Brain microvascular endothelial cell (primary cell): Measurements from ENCODE around the gene SLC27A5.
A peak's percentile ranks its signal among the peaks of the same experiment; 100 is the strongest.
"Not testable (repeated sequence)": the region's sequence is repeated elsewhere in the genome, so short reads cannot be mapped to it uniquely, and the experiment has no call there.

Source experiments
- DNase-seq: peaks from one replicate; pipeline ENCODE4 v3.0.0-alpha.2; 2020
- H3K27ac ChIP-seq: fragments of 250-450 bp; sonication (Bioruptor Pico); 2 replicates; pipeline ENCODE4 v1.5.1; 2020; ENCODE audit warnings: mild to moderate bottlenecking, moderate library complexity
- H3K27me3 ChIP-seq: fragments of 250-450 bp; sonication (Bioruptor Pico); replicated peaks from 2 replicates; pipeline ENCODE4 v1.5.1; 2020; ENCODE audit warnings: mild to moderate bottlenecking
- H3K36me3 ChIP-seq: fragments of 250-450 bp; sonication (Bioruptor Pico); replicated peaks from 2 replicates; pipeline ENCODE4 v1.5.1; 2020; ENCODE audit warnings: mild to moderate bottlenecking
- H3K4me3 ChIP-seq: 2 replicates; pipeline ENCODE4 v1.5.1; 2011; ENCODE audit warnings: low read depth, mild to moderate bottlenecking, control low read depth, low read length, moderate library complexity
- in situ Hi-C: cut with HindIII; loops from 2 replicates; pipeline ENCODE4 v1.10.0; 2017; ENCODE audit warnings: low sequenced_read_pairs, low pct_ligation_motif_present
- TF ChIP-seq, protein P1 (sequence below): IDR thresholded peaks from 2 replicates; pipeline ENCODE4 v1.5.1; 2011; ENCODE audit warnings: low read depth, mild to moderate bottlenecking, moderate library complexity, low read length, control low read depth, inconsistent platforms; ENCODE audit errors: missing control alignments

SLC27A5 gene

DNA sequence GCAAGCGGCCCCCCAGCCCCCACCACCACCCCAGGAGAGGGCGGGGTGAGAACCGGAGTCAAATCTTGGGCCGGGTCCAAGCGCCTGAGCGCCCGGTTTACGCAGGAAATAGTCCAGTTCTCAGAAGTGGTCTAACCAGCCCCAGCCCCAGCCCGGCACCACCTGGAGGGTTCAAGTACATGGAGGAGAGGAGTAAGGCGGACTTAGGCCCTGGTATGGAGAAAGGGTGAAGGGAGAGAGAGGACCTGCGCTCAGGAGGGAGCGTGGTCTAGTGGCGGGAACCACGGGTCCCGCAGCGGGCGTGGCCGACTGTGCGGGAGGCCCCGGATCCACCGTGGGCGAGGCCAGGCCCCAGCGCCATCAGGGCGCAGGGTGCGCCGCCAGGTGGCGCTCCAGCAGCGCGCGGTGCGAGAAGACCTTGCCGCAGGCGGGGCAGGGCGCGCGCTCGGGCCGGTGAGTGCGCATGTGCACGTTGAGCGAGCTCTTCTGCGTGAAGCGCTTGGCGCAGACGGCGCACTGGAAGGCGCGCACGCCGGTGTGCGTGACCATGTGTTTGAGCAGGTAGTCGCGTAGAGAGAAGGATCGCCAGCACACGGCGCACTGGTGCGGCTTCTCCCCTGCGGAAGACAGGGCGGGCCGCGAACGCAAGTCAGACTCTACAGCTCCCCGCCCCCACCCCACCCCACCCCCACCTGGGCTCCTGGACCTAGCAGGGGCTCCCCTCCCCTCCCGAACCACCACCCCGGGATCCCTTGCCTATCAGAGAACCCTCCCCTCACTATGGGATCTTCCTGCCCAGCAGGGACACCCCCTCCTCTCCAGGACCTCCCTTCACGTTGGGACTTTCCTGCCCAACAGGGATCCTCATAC, 2.1 kb upstream of the SLC27A5 start:
- H3K27me3 ChIP-seq = no peaks in the 10 kb centered on the region

DNA sequence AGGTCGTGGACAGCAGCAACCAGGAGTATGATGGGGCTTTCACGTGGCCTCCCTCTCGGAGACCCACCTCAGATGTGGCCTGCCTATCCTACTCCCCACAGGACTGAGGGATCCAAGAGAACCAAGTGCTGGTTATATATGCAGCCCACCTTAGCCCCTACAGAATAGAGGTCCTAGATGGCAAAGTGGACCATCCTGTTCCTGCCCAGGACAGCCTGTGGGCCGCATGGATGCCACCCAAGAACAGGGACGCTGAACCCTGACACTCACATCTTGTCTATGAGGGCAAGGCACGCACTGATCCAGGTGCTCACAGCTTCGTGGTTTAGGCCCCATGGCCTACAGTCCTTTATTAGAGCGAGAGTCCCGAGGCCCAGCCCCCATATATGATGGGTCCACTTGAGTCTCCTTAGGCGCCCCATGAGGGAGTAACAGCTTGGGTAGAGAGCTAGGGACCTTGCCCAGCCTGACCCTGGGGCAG, 1.5 kb upstream of the SLC27A5 start:
- Histone ChIP-seq H3K36me3 (peaks cover 15% of the 10 kb centered on the region), H3K27ac (no peak overlapping the region), H3K4me3 (no peak overlapping the region), H3K27me3 (no peaks in the 10 kb centered on the region)
- in situ Hi-C loops = no loop called here
- DNase-seq = no peak
- TF ChIP-seq, protein P1, sequence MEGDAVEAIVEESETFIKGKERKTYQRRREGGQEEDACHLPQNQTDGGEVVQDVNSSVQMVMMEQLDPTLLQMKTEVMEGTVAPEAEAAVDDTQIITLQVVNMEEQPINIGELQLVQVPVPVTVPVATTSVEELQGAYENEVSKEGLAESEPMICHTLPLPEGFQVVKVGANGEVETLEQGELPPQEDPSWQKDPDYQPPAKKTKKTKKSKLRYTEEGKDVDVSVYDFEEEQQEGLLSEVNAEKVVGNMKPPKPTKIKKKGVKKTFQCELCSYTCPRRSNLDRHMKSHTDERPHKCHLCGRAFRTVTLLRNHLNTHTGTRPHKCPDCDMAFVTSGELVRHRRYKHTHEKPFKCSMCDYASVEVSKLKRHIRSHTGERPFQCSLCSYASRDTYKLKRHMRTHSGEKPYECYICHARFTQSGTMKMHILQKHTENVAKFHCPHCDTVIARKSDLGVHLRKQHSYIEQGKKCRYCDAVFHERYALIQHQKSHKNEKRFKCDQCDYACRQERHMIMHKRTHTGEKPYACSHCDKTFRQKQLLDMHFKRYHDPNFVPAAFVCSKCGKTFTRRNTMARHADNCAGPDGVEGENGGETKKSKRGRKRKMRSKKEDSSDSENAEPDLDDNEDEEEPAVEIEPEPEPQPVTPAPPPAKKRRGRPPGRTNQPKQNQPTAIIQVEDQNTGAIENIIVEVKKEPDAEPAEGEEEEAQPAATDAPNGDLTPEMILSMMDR = no peak

More for the DNA sequence above, 2.1 kb upstream of the SLC27A5 start:
- Histone ChIP-seq H3K27ac (no peak overlapping the region), H3K4me3 (peak overlapping the region; percentile 56), H3K36me3 (peaks cover 15% of the 10 kb centered on the region)
- in situ Hi-C loops = no loop called here
- TF ChIP-seq, protein P1 = peak; percentile 54
- DNase-seq = peak; percentile 62

DNA sequence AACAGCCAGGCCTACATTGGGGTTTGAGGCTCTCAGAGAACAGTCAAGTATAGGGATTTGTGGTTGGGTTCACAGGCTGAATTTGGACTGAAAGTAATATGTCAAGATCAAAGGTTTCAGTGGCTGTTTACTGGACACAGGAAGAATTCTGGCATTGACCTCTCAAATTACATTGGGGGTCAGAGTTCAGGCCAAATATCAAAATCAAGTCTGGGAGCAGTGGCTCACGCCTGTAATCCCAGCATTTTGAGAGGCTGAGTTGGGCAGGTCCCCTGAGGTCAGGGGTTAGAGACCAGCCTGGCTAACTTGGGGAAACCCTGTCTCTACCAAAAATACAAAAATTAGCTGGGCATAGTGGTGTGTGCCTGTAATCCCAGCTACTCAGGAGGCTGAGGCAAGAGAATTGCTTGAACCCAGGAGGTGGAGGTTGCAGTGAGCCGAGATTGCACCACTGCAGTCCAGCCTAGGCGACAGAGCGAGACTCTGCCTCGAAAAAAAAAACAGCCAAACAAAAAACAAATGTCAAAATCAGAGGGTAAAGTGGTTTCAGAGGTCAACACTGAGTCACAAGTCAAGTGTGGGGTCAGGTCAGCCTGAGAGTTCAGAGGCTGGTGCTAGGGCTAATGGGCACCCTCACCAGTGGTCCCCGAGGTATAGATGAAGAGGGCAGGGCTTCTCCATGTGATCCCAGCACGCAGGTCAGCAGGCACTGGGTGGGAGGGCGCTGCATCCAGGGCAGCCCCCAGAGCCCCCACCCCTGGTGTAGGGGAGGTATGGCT, 1.5 kb downstream of the SLC27A5 start:
- TF ChIP-seq, protein P1 = no peak
- in situ Hi-C loops = no loop called here
- H3K4me3 ChIP-seq = no peak overlapping the region
- no peak for DNase-seq
- no peaks in the 10 kb centered on the region for H3K27me3 ChIP-seq
- no peaks in the 10 kb centered on the region for H3K36me3 ChIP-seq
- no peak overlapping the region for H3K27ac ChIP-seq

DNA sequence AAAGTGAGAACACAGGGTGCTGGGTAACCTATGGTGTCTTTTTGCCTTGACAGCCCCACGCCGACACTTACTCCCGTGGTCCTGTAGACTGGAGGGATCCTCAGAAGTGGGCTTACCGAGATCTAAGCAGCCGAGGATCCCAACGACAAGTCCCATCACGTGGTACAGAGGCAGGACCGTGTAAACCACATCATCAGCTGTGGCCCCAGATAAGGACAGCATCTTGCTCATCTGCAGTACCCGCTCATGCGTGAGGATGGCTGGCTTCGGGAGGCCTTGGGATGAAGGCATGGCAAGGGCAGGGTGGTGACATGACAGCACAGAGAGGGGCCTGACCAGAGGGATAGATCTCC, 2.1 kb downstream of the SLC27A5 start:
- H3K36me3 ChIP-seq = no peaks in the 10 kb centered on the region
- no peak overlapping the region for H3K4me3 ChIP-seq
- in situ Hi-C loops = no loop called here
- H3K27ac ChIP-seq = no peak overlapping the region
- no peaks in the 10 kb centered on the region for H3K27me3 ChIP-seq
- TF ChIP-seq, protein P1 = no peak
- DNase-seq = no peak

DNA sequence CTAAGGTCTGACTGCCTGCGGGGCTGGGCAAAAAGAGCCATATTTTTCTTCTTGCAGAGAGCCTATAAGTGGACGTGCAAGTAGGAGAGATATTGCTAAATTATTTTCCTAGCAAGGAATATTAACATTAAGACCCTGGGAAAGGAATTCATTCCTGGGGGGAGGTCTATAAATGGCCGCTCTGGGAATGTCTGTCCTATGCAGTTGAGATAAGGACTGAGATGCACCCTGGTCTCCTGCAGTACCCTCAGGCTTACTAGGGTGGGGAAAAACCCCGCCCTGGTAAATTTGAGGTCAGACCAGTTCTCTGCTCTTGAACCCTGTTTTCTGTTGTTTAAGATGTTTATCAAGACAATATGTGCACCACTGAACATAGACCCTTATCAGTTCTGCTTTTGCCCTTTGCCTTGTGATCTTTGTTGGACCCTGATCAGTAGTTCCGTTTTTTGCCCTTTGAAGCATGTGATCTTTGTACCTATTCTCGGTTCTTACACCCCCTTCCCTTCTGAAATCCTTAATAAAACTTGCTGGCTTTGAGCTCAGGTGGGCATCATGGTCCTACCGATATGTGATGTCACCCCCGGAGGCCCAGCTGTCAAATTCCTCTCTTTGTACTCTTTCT, 4.1 kb downstream of the SLC27A5 start:
- in situ Hi-C loops, H3K4me3 ChIP-seq, H3K27ac ChIP-seq, H3K27me3 ChIP-seq, H3K36me3 ChIP-seq, DNase-seq: not testable (repeated sequence)

DNA sequence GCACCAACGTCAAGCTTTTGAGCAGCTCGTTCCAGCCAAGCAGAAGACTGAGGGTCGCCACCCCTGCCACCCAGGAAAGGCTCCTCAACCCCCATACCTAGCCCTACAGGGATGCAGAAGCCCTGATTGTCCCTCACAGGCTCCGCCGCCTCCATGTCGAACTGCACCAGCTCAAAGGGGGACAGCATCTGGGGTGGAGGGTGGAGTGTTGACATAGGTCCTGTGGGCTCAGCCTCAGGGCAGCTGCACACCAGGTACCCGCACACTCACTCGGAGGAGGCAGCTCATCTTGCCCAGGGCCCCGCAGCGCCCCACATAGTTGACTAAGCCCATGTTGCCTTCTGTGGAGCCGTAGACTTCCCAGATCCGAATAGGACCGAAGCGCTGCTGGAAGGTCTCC, 11.6 kb downstream of the SLC27A5 start:
- peak overlapping the region; percentile 61 for H3K4me3 ChIP-seq
- no peak for DNase-seq
- H3K27ac ChIP-seq = no peak overlapping the region
- in situ Hi-C loops = no loop called here
- H3K36me3 ChIP-seq = no peaks in the 10 kb centered on the region
- TF ChIP-seq, protein P1 = no peak
- H3K27me3 ChIP-seq = no peaks in the 10 kb centered on the region
